Pancreas (tissue), 10 donors: ENCODE results near the gene UGT2B7. TPM values are rescaled to one million over a fixed set of nuclear protein-coding genes. Genes with fewer than 3 reads are reported as not detected.

Experiments used
- ATAC-seq, 4 donors: fragments of 200-7000 bp; cut with Tn5 transposase; one replicate each; pipeline versions ENCODE4 v1.8.0 to v1.9.1; 2020; ENCODE audit warnings: mild to moderate bottlenecking in 4 of 4, moderate library complexity in 4 of 4
- DNase-seq, 6 donors: peaks; one replicate each; pipeline ENCODE4 v3.0.0-alpha.2; 2020
- FAIRE-seq: peaks from 2 replicates; lab custom pipeline; 2012; peaks lifted over from hg19 to GRCh38; lab: Jason Lieb, UNC
- H3K27ac ChIP-seq, 4 donors: fragments of 200-600 bp; sonication (generic); 1 replicate in 3 of 4; 2 replicates in 1 of 4; pipeline versions ENCODE4 v1.5.0 to v1.8.0; 2020
- H3K27me3 ChIP-seq, 4 donors: fragments of 200-600 bp; one replicate each; pipeline ENCODE4 v1.8.0; 2021
- H3K36me3 ChIP-seq, 3 donors: fragments of 200-600 bp; sonication (generic) in 1 of 3; one replicate each; pipeline versions ENCODE4 v1.5.0 to v1.8.0; 2020 to 2021
- H3K4me1 ChIP-seq, 3 donors: fragments of 200-600 bp; one replicate each; pipeline ENCODE4 v1.8.0; 2021
- H3K4me3 ChIP-seq, 4 donors: fragments of 200-600 bp; sonication (generic) in 2 of 4; one replicate each; pipeline versions ENCODE4 v1.5.0 to v1.8.0; 2020 to 2021
- H3K9me3 ChIP-seq, 4 donors: fragments of 200-600 bp; one replicate each; pipeline ENCODE4 v1.8.0; 2021
- CTCF ChIP-seq, 4 donors: fragments of 200-600 bp; sonication (generic) in 3 of 4; IDR thresholded peaks; one replicate each; pipeline versions ENCODE4 v1.5.0 to v1.8.0; 2021; ENCODE audit warnings: antibody characterized with exemption in 4 of 4
- WGBS, 2 donors: extraction: QIAGEN DNeasy Blood & Tissue Kit; methylation state at CpG; one replicate each; pipeline ENCODE4 v1.1.7; 2013; 5-methylcytosine and 5-hydroxymethylcytosine counted together
- intact Hi-C, 3 donors: fragments of 100-400 bp; cut with DNase I; formaldehyde crosslinking; loops; one replicate each; pipeline versions ENCODE4 v1.11.1 to v1.14.2; 2022
- polyA plus RNA-seq, 2 donors: library from polyadenylated mRNA; stranded (reverse); fragments of 200-250 nt; gene quantifications; one replicate each; pipeline ENCODE4 v1.2.3, GENCODE V29; 2013
- total RNA-seq, 6 donors: library from RNA; stranded (reverse); fragmentation: NEBNext Ultra II Directional in 4 of 6; extraction: Animal tissue kit (Norgen Biotek cat#: 25700) in 4 of 6; gene quantifications; one replicate each; pipeline versions ENCODE4 v1.2.1 to v1.2.4, GENCODE V29; 2021 to 2023
- donor health status: healthy with polysubstance abuse.
- donor health status: DM: no; HTN: no; CAD: no; lungs with moderate emphysema.
- donor health status: DM: no; HTN: no; CAD: no.
- donor health status: control.
- donor health status: control.
- donor health status: Bipolar disorder and iron deficiency.
- donor health status: DM: yes; HTN: yes; CAD: no.
- donor health status: DM: no; HTN: no; CAD: no.
- donor health status: DM: no; HTN: no; CAD: no.
- donor health status: DM: yes; HTN: yes; CAD: no.

UGT2B7 gene
- total and polyA plus RNA-seq, 8 donors: 1.8 to 8.8 (median 6.7) TPM

GRCh38 chr4:69141320-69141719 is 45.0 kb downstream of the UGT2B7 start:
- no peak overlapping the region for H3K27ac ChIP-seq
- H3K4me3 ChIP-seq: no peak overlapping the region
- WGBS, 2 donors: 34 to 41% methylated on average over 2 of the region's 2 CpGs
- FAIRE-seq (no peak), ATAC-seq (no peak), DNase-seq (no peak)
- intact Hi-C loops: no loop called here
- H3K4me1 ChIP-seq: no peaks in the 10 kb centered on the region
- H3K9me3 ChIP-seq: no peaks in the 10 kb centered on the region
- TF ChIP-seq CTCF (IDR thresholded peaks at IDR 0.05): no peak
- H3K27me3 ChIP-seq: no peaks in the 10 kb centered on the region
- H3K36me3 ChIP-seq: no peaks in the 10 kb centered on the region

- Histone ChIP-seq H3K27ac (no peak overlapping the region), H3K36me3 (no peaks in the 10 kb centered on the region), H3K4me1 (no peaks in the 10 kb centered on the region), H3K9me3 (no peaks in the 10 kb centered on the region), H3K4me3 (no peak overlapping the region), H3K27me3 (no peaks in the 10 kb centered on the region)
- DNase-seq (no peak), FAIRE-seq (no peak), ATAC-seq (no peak)
- intact Hi-C loops: no loop called here
- 94 to 97% methylated on average over 4 of the region's 4 CpGs for WGBS, 2 donors
- no peak for TF ChIP-seq CTCF (IDR thresholded peaks at IDR 0.05)
These were observed 51.1 kb downstream of the UGT2B7 start for GRCh38 chr4:69147334-69147733.

GRCh38 chr4:69154021-69154420 is 57.7 kb downstream of the UGT2B7 start:
- Histone ChIP-seq H3K4me1 (no peaks in the 10 kb centered on the region), H3K27me3 (no peaks in the 10 kb centered on the region), H3K27ac (no peak overlapping the region), H3K36me3 (no peaks in the 10 kb centered on the region), H3K4me3 (no peak overlapping the region), H3K9me3 (no peaks in the 10 kb centered on the region)
- no peak for ATAC-seq
- 80 to 86% methylated on average over 4 of the region's 4 CpGs for WGBS, 2 donors
- FAIRE-seq: no peak
- no peak for TF ChIP-seq CTCF (IDR thresholded peaks at IDR 0.05)
- no peak for DNase-seq
- intact Hi-C loops: no loop called here

GRCh38 chr4:69156913-69157312 is 60.6 kb downstream of the UGT2B7 start:
- Histone ChIP-seq H3K27me3 (no peaks in the 10 kb centered on the region), H3K36me3 (no peaks in the 10 kb centered on the region), H3K9me3 (no peaks in the 10 kb centered on the region), H3K27ac (no peak overlapping the region), H3K4me3 (no peak overlapping the region), H3K4me1 (no peaks in the 10 kb centered on the region)
- no peak for TF ChIP-seq CTCF (IDR thresholded peaks at IDR 0.05)
- no peak for DNase-seq
- FAIRE-seq: no peak
- ATAC-seq: peak in 2 of 4 donors; percentile 41 to 64
- WGBS, 2 donors: 85 to 86% methylated on average over 2 of the region's 2 CpGs
- intact Hi-C loops: no loop called here

Other genes with a start within 250 kb of the UGT2B7 start
- gene UGT2A3, start 144.7 kb upstream of the UGT2B7 start, total RNA-seq: 10 to 100 TPM; 16.6 to 38.5 (median 26.9) TPM
- gene UGT2A3, start 144.7 kb upstream of the UGT2B7 start, polyA plus RNA-seq: 10 to 100 TPM in 1 of 2 donors, 1 to 10 TPM in 1; 6.5 to 27.1 TPM
- gene UGT2B11, start 118.3 kb downstream of the UGT2B7 start, total RNA-seq: not detected
- not detected for gene UGT2B11, start 118.3 kb downstream of the UGT2B7 start, polyA plus RNA-seq
- under 1 TPM in 1 of 6 donors, not detected in 5; 0.08 TPM for gene UGT2B28, start 184.0 kb downstream of the UGT2B7 start, total RNA-seq
- gene UGT2B28, start 184.0 kb downstream of the UGT2B7 start, polyA plus RNA-seq: not detected